Gastroesophageal sphincter (tissue), 4 donors: ENCODE results near the gene CTRB2. TPM values are rescaled to one million over a fixed set of nuclear protein-coding genes. Genes with fewer than 3 reads are reported as not detected.
"Not testable (repeated sequence)": the region's sequence is repeated elsewhere in the genome, so short reads cannot be mapped to it uniquely, and the experiment has no call there.

Experiments used
- ATAC-seq: fragments of 150-250 bp; one replicate; pipeline ENCODE4 v1.9.1; 2016; ENCODE audit warnings: mild to moderate bottlenecking, moderate library complexity
- H3K27ac ChIP-seq, 4 donors: fragments of 200-600 bp; sonication (generic) in 3 of 4; 1 replicate in 3 of 4; 2 replicates in 1 of 4; pipeline ENCODE4 v1.5.1; 2016 to 2019
- H3K27me3 ChIP-seq: fragments of 200-600 bp; sonication (generic); one replicate; pipeline ENCODE4 v1.5.1; 2019
- H3K36me3 ChIP-seq, 2 donors: fragments of 200-600 bp; sonication (generic); one replicate each; pipeline ENCODE4 v1.5.1; 2019; ENCODE audit warnings: control low read depth in 1 of 2
- H3K4me1 ChIP-seq, 3 donors: fragments of 200-600 bp; sonication (generic); 1 replicate in 2 of 3; 2 replicates in 1 of 3; pipeline ENCODE4 v1.5.1; 2016 to 2019; ENCODE audit warnings: control low read depth in 2 of 3
- H3K4me3 ChIP-seq, 2 donors: fragments of 200-600 bp; sonication (generic); one replicate each; pipeline ENCODE4 v1.5.1; 2019; ENCODE audit warnings: mild to moderate bottlenecking in 1 of 2, moderate library complexity in 1 of 2
- H3K9me3 ChIP-seq, 3 donors: fragments of 200-600 bp; sonication (generic); one replicate each; pipeline ENCODE4 v1.5.1; 2017 to 2019; ENCODE audit warnings: control low read depth in 2 of 3
- CTCF ChIP-seq, 4 experiments: fragments of 200-600 bp in 2 of 4; fragments of 450-650 bp in 2 of 4; sonication (generic) in 1 of 4; IDR thresholded peaks; one replicate each; pipeline ENCODE4 v1.5.1; 2017 to 2019; ENCODE audit warnings: antibody characterized with exemption in 4 of 4, mild to moderate bottlenecking in 2 of 4, moderate library complexity in 2 of 4
- EP300 ChIP-seq: sonication (generic); formaldehyde crosslinking; IDR thresholded peaks from one replicate; pipeline ENCODE4 v1.6.1; 2017; ENCODE audit warnings: antibody characterized with exemption, mild to moderate bottlenecking
- POLR2A ChIP-seq, 2 donors: fragments of 450-650 bp; IDR thresholded peaks; one replicate each; pipeline ENCODE4 v1.6.1; 2017; ENCODE audit warnings: antibody characterized with exemption in 2 of 2, mild to moderate bottlenecking in 2 of 2, moderate library complexity in 1 of 2
- POLR2AphosphoS5 ChIP-seq: sonication (generic); formaldehyde crosslinking; IDR thresholded peaks from one replicate; pipeline ENCODE4 v1.6.1; 2017; ENCODE audit warnings: antibody characterized with exemption
- WGBS, 2 donors: methylation state at CpG; one replicate each; pipeline ENCODE4 v1.1.5; 2018; ENCODE audit warnings: low coverage in 1 of 2; 5-methylcytosine and 5-hydroxymethylcytosine counted together
- total RNA-seq, 4 donors: library from RNA; depleted of rRNA; stranded (reverse); fragments of >200 nt; gene quantifications; one replicate each; pipeline ENCODE4 v1.1.0, GENCODE V29; 2016

CTRB2 gene
- total RNA-seq, 4 donors from 2014 or later, result not detected

GRCh38 chr16:75208242-75208825, 1.4 kb upstream of the CTRB2 start:
- no peak for TF ChIP-seq POLR2A (IDR thresholded peaks at IDR 0.05)
- no peak for TF ChIP-seq POLR2AphosphoS5
- TF ChIP-seq CTCF (IDR thresholded peaks at IDR 0.05), result no peak
- no peak for TF ChIP-seq EP300
- 79 to 93% methylated on average over 8 to 9 of the region's 13 CpGs for WGBS, 2 donors
- Histone ChIP-seq H3K4me1 (no peaks in the 10 kb centered on the region), H3K27me3 (peaks cover 12% of the 10 kb centered on the region), H3K9me3 (no peaks in the 10 kb centered on the region), H3K4me3 (no peak overlapping the region), H3K27ac (no peak overlapping the region), H3K36me3 (no peaks in the 10 kb centered on the region)
- ATAC-seq, result no peak

DNA sequence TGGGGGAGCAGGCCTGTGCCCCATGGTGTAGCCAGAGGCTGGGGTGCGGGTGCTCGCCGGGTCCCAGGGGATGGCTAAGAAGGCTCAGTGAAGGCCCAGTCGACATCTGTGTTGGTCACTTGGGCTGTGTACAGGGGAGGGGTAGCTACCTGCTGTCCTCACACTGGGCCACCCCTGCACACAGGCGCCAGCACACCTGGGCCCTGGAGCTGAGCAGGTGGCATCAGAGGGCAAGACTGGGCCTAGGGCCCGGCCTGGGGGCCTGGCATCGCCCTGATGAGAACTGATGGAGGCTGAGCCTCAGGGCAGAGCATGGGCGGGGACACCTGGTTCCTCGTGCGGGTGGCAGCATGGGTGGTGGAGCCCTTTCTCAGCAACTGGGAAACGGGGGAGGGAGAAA, 870 bp upstream of the CTRB2 start:
- H3K27ac ChIP-seq, result no peak overlapping the region
- no peak overlapping the region for H3K4me3 ChIP-seq
- peaks cover 12% of the 10 kb centered on the region for H3K27me3 ChIP-seq
- no peaks in the 10 kb centered on the region for H3K9me3 ChIP-seq
- ATAC-seq, result no peak
- no peaks in the 10 kb centered on the region for H3K4me1 ChIP-seq
- H3K36me3 ChIP-seq, result no peaks in the 10 kb centered on the region
- 100% methylated on average over 5 of the region's 11 CpGs; no CpG with 5 or more reads in 1 of the 2 donors for WGBS, 2 donors
- no peak for TF ChIP-seq POLR2A (IDR thresholded peaks at IDR 0.05)
- TF ChIP-seq POLR2AphosphoS5, result no peak
- no peak for TF ChIP-seq CTCF (IDR thresholded peaks at IDR 0.05)
- TF ChIP-seq EP300, result no peak

DNA sequence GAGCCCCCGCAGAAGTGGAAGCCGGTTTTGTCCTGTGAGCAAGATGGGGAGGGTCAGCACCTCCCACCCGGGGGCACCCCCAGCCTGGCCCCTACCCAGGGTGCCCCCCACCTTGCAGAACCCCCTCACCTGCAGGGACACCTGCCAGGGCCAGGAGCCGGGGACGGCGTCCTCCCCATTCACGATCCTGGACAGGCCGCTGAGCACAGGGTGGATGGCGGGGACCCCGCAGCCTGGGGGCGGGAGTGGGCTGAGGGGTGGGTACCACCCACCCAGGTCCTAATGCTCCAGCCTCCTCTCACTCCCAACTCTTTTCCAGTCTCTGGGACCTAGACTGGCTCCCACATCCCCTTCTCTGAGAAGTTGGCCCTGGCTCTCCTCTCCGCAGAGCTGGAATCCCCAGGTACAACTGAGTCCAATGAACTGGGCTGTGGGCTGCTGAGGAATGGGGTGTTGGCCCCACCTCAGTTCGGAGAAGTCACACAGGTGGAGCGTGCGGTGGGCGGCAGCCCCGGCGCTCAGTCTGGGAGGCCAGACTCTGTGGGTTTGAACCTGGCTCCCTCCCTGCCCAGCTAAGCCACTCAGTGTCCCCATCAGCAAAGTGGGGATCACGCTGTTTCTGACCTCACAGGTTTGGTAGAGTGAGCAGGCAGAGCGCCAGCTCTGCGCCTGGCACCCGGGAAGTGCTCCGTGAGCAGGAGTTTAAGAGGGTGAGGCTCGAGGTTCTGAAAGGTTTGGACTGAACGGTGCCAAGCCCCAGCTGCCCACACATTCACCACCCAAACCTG, 806 bp downstream of the CTRB2 start:
- H3K27ac ChIP-seq, H3K36me3 ChIP-seq, H3K9me3 ChIP-seq, ATAC-seq, H3K4me1 ChIP-seq, H3K4me3 ChIP-seq: not testable (repeated sequence)
- no CpG with 5 or more reads among the region's 25 CpGs for WGBS, 2 donors
- peaks cover 12% of the 10 kb centered on the region for H3K27me3 ChIP-seq

GRCh38 chr16:75205438-75205837, 1.5 kb downstream of the CTRB2 start:
- H3K27ac ChIP-seq, H3K4me1 ChIP-seq, H3K4me3 ChIP-seq, H3K9me3 ChIP-seq, H3K36me3 ChIP-seq, ATAC-seq: not testable (repeated sequence)
- H3K27me3 ChIP-seq, result peaks cover 12% of the 10 kb centered on the region
- no CpG with 5 or more reads among the region's 19 CpGs for WGBS, 2 donors

DNA sequence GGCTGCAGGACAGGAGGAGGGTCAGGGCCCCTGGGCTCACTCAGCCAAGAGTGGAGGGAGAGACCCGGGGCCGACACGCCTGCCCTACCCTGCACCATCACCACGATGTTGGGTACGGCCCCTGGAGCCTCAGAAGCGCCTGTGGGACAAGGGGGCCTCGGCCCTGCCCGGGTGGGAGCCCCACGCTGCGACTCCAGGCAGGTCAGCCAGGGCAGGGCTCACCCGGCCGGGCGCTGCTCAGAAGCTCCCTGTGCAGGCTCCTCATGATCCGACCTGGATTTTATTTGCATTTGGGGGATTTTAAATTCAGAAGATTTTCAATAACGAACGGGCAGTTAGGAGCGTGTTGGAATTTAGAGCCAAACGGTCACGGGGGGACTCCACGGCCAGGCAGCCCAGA, 2.1 kb downstream of the CTRB2 start:
- not testable (repeated sequence) for ATAC-seq
- WGBS, 2 donors, result no CpG with 5 or more reads among the region's 20 CpGs

GRCh38 chr16:75204410-75204758, 2.6 kb downstream of the CTRB2 start:
- Histone ChIP-seq H3K4me1 (peaks cover 0 to 13% (median 0%) of the 10 kb centered on the region in 3 donors), H3K4me3 (no peak overlapping the region), H3K36me3 (no peaks in the 10 kb centered on the region), H3K27me3 (peaks cover 12% of the 10 kb centered on the region), H3K27ac (no peak overlapping the region), H3K9me3 (no peaks in the 10 kb centered on the region)
- TF ChIP-seq POLR2A (IDR thresholded peaks at IDR 0.05), result no peak
- 85% methylated on average over 4 of the region's 6 CpGs; no CpG with 5 or more reads in 1 of the 2 donors for whole genome bisulfite sequencing, 2 donors
- ATAC-seq, result no peak

More for the DNA sequence above, 2.1 kb downstream of the CTRB2 start:
- Histone ChIP-seq H3K4me1 (peaks cover 0 to 13% (median 0%) of the 10 kb centered on the region in 3 donors), H3K27me3 (peaks cover 12% of the 10 kb centered on the region)
- not testable (repeated sequence) for H3K27ac ChIP-seq, H3K4me3 ChIP-seq, H3K9me3 ChIP-seq, H3K36me3 ChIP-seq

GRCh38 chr16:75203667-75204409, 3.1 kb downstream of the CTRB2 start:
- peaks cover 12% of the 10 kb centered on the region for H3K27me3 ChIP-seq
- no peaks in the 10 kb centered on the region for H3K36me3 ChIP-seq
- no peaks in the 10 kb centered on the region for H3K9me3 ChIP-seq
- TF ChIP-seq POLR2AphosphoS5 (no peak), POLR2A (IDR thresholded peaks at IDR 0.05) (no peak), EP300 (no peak), CTCF (IDR thresholded peaks at IDR 0.05) (no peak)
- no peak overlapping the region for H3K4me3 ChIP-seq
- no peak overlapping the region for H3K27ac ChIP-seq
- H3K4me1 ChIP-seq, result peaks cover 0 to 13% (median 0%) of the 10 kb centered on the region in 3 donors
- ATAC-seq, result no peak
- 85% methylated on average over 10 of the region's 13 CpGs; no CpG with 5 or more reads in 1 of the 2 donors for WGBS, 2 donors
